ENCODE measurements around the gene ADAM8.

The ADAM8 gene

DNA sequence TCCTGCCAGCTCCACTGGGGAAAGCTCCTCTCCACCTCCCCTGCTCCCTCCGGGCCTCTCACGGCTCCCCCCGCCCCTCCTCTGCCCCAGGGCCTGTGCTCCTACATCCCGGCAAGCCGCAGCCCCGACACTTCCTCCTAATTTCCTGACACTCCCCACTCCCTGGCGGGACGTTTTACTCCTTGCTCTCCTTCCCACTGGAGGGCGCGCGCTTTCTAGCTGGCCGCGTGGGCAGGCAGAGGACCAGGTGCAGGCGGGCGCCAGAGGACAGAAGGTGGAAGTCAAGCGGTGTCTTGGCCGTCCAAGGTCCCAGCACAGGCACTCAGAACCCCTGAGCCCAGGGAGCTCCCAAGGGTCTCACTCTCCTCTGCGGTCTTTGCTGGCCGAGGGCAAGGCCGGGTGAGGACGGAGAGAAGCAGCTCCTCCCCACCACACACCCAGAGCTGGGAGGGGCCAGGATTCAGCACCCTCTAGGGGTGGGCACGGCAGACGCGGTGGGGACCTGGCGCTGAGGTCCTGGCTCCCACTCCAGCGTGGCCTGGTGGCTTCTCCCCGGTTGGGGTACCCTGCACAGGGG lies 19.1 kb downstream of the ADAM8 start:
- Histone ChIP-seq H3K4me1 (ENCODE audit: insufficient read depth, low read length) (peaks cover 34% of the 10 kb centered on the region), H3K9me3 (ENCODE audit: insufficient read depth, low read length, severe bottlenecking) (no peaks in the 10 kb centered on the region), H3K4me3 (ENCODE audit: low read depth in 1 of 2, low read length in 2 of 2) (no peak overlapping the region)

GRCh38 chr10:133255323-133255722 lies 21.3 kb downstream of the ADAM8 start:
- no peak overlapping the region for H3K4me3 ChIP-seq (ENCODE audit: low read depth in 1 of 2, low read length in 2 of 2)
- H3K4me1 ChIP-seq (ENCODE audit: insufficient read depth, low read length) = peaks cover 29% of the 10 kb centered on the region
- TF ChIP-seq EZH2 (IDR thresholded peaks at IDR 0.05; ENCODE audit: borderline replicate concordance, low read depth, low read length, severe bottlenecking) (no peak), CTCF (IDR thresholded peaks at IDR 0.05; ENCODE audit: borderline replicate concordance, extremely low read depth, low read length, poor library complexity, severe bottlenecking) (no peak)
- H3K36me3 ChIP-seq (ENCODE audit: insufficient read depth, low read length) = no peaks in the 10 kb centered on the region
- H2AFZ ChIP-seq (ENCODE audit: low read depth, low read length) = no peak overlapping the region
- H3K9ac ChIP-seq (ENCODE audit: low read depth, low read length) = no peak overlapping the region
- no peak overlapping the region for H3K4me2 ChIP-seq (ENCODE audit: insufficient read depth, low read length)
- no peaks in the 10 kb centered on the region for H3K9me3 ChIP-seq (ENCODE audit: insufficient read depth, low read length, severe bottlenecking)
- no peak overlapping the region for H3K27ac ChIP-seq (ENCODE audit: low read length)
- no peaks in the 10 kb centered on the region for H3K27me3 ChIP-seq (ENCODE audit: insufficient read depth, low read length, poor library complexity)
- ATAC-seq (ENCODE audit: insufficient read depth, low read depth) (no peak), DNase-seq (no peak)
- H4K20me1 ChIP-seq (ENCODE audit: insufficient read depth, low read length) = peaks cover 24% of the 10 kb centered on the region
- no peaks in the 10 kb centered on the region for H3K79me2 ChIP-seq (ENCODE audit: insufficient read depth, low read length)

More for the DNA sequence above, 19.1 kb downstream of the ADAM8 start:
- no peaks in the 10 kb centered on the region for H3K27me3 ChIP-seq (ENCODE audit: insufficient read depth, low read length, poor library complexity)
- H3K36me3 ChIP-seq (ENCODE audit: insufficient read depth, low read length) = no peaks in the 10 kb centered on the region
- H3K4me2 ChIP-seq (ENCODE audit: insufficient read depth, low read length) = no peak overlapping the region
- no peak overlapping the region for H3K9ac ChIP-seq (ENCODE audit: low read depth, low read length)
- H4K20me1 ChIP-seq (ENCODE audit: insufficient read depth, low read length) = peaks cover 34% of the 10 kb centered on the region
- H2AFZ ChIP-seq (ENCODE audit: low read depth, low read length) = no peak overlapping the region
- peak; percentile 20 for TF ChIP-seq CTCF (IDR thresholded peaks at IDR 0.05; ENCODE audit: borderline replicate concordance, extremely low read depth, low read length, poor library complexity, severe bottlenecking)
- no peak for TF ChIP-seq EZH2 (IDR thresholded peaks at IDR 0.05; ENCODE audit: borderline replicate concordance, low read depth, low read length, severe bottlenecking)
- DNase-seq (no peak), ATAC-seq (ENCODE audit: insufficient read depth, low read depth) (no peak)
- H3K79me2 ChIP-seq (ENCODE audit: insufficient read depth, low read length) = no peaks in the 10 kb centered on the region
- peak overlapping the region; percentile 41; the same call in 1 of the 2 replicates for H3K27ac ChIP-seq (ENCODE audit: low read length)

DNA sequence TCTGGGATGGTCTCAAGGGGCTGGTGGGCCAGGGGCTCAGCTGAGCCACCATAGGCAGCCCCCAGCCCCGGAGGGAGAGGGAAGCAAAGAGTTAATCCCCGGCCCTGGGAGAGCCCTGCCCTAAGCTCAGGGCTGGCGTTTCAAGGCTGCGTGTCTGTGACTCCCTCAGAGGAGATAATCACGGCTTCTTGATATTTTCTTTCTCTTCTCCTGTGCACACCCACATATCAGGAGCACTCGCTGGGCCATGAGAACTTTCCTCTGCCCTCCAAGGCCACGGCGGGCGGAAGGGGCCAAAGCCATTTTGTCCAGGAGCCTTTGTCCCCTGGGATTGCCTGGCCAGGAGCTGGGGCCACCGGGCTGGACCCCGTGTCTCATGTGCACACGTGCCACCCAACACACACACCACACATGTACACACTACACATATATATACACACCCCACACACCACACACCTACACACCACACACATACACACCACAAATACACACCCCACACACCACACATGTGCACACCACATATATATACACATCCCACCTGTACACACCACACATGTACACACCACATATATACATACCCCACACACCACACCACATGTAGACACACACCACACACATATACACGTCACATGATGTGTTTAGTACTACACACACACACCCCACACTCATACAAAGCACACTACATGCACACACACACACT lies 22.1 kb downstream of the ADAM8 start:
- Histone ChIP-seq H3K9ac (ENCODE audit: low read depth, low read length) (no peak overlapping the region), H2AFZ (ENCODE audit: low read depth, low read length) (no peak overlapping the region), H3K4me2 (ENCODE audit: insufficient read depth, low read length) (no peak overlapping the region), H3K4me3 (ENCODE audit: low read depth in 1 of 2, low read length in 2 of 2) (no peak overlapping the region), H3K27ac (ENCODE audit: low read length) (no peak overlapping the region), H3K27me3 (ENCODE audit: insufficient read depth, low read length, poor library complexity) (no peaks in the 10 kb centered on the region), H3K4me1 (ENCODE audit: insufficient read depth, low read length) (peaks cover 22% of the 10 kb centered on the region), H3K9me3 (ENCODE audit: insufficient read depth, low read length, severe bottlenecking) (no peaks in the 10 kb centered on the region), H4K20me1 (ENCODE audit: insufficient read depth, low read length) (peaks cover 17% of the 10 kb centered on the region), H3K36me3 (ENCODE audit: insufficient read depth, low read length) (no peaks in the 10 kb centered on the region), H3K79me2 (ENCODE audit: insufficient read depth, low read length) (no peaks in the 10 kb centered on the region)
- DNase-seq = no peak
- no peak for ATAC-seq (ENCODE audit: insufficient read depth, low read depth)
- TF ChIP-seq CTCF (IDR thresholded peaks at IDR 0.05; ENCODE audit: borderline replicate concordance, extremely low read depth, low read length, poor library complexity, severe bottlenecking) (no peak), EZH2 (IDR thresholded peaks at IDR 0.05; ENCODE audit: borderline replicate concordance, low read depth, low read length, severe bottlenecking) (no peak)

Data from DND-41 (cell line).